ENCODE results near the gene RYR3.

GRCh38 chr15:33492434-33493052, 181.8 kb downstream of the RYR3 start:
- TF ChIP-seq CTCF (IDR thresholded peaks at IDR 0.05) (no peak), EZH2 (IDR thresholded peaks at IDR 0.05; ENCODE audit: borderline replicate concordance, insufficient read depth, low read depth, low read length, poor library complexity, severe bottlenecking) (no peak)
